HepG2 (cell line): Measurements from ENCODE around the gene HS3ST5. TPM values are rescaled to one million over a fixed set of nuclear protein-coding genes. Genes with fewer than 3 reads are reported as not detected.

ENCODE experiments used
- BCL6 ChIP-seq: IDR thresholded peaks from 2 replicates; pipeline ENCODE4 v1.6.1; 2016; ENCODE audit warnings: missing genetic modification reagents, missing compliant biosample characterization
- EEA1 ChIP-seq: sonication (generic); formaldehyde crosslinking; IDR thresholded peaks from 2 replicates; pipeline ENCODE4 v1.5.1; 2020; ENCODE audit warnings: mild to moderate bottlenecking, missing genetic modification reagents, borderline replicate concordance
- KMT2A ChIP-seq: sonication (generic); formaldehyde crosslinking; IDR thresholded peaks from 2 replicates; pipeline ENCODE4 v1.4.0; 2020; ENCODE audit warnings: missing genetic modification reagents
- POLR2G ChIP-seq: fragments of 200-400 bp; formaldehyde crosslinking; IDR thresholded peaks from 2 replicates; pipeline ENCODE4 v1.6.1; 2018; ENCODE audit warnings: mild to moderate bottlenecking, low read depth, low read length, moderate library complexity
- U2AF1 ChIP-seq: fragments of 200-400 bp; formaldehyde crosslinking; optimal IDR thresholded peaks from 2 replicates; pipeline ENCODE3; 2017; ENCODE audit warnings: mild to moderate bottlenecking, low read depth, low read length
- ZBED4 ChIP-seq: sonication (generic); formaldehyde crosslinking; IDR thresholded peaks from 2 replicates; pipeline ENCODE4 v1.4.0; 2020; ENCODE audit warnings: missing genetic modification reagents, borderline replicate concordance
- ZNF264 ChIP-seq: sonication (generic); formaldehyde crosslinking; IDR thresholded peaks from 2 replicates; pipeline ENCODE4 v1.4.0; 2020; ENCODE audit warnings: missing genetic modification reagents
- polyA plus RNA-seq, 8 experiments: library from polyadenylated mRNA; depleted of rRNA in 3 of 8; stranded (reverse) in 7 of 8; unstranded in 1 of 8; fragments of >200 nt; fragmentation: Illumina TruSeq in 4 of 8; extraction: Trizol in 4 of 8; gene quantifications; 2 replicates each; pipeline versions ENCODE4 v1.2.1 to v1.2.3, GENCODE V29; 2011 to 2016; ENCODE audit warnings: low read depth in 4 of 8, missing spikeins in 1 of 8, mixed read lengths in 1 of 8; ENCODE audit not compliant: insufficient read depth in 1 of 8
- total RNA-seq, 5 experiments: library from RNA; depleted of rRNA; stranded (reverse); fragments of >200 nt; fragmentation: Illumina TruSeq; extraction: Trizol; gene quantifications; 2 replicates each; pipeline ENCODE4 v1.2.3, GENCODE V29; 2016; ENCODE audit warnings: low read depth in 1 of 5
- TF ChIP-seq, protein P1 (sequence below), 2 experiments: fragments of 450-650 bp in 1 of 2; sonication (generic) in 1 of 2; formaldehyde crosslinking in 1 of 2; IDR thresholded peaks; 2 replicates each; pipeline versions ENCODE4 v1.6.1 to v1.8.0; 2016 to 2022; ENCODE audit warnings: antibody characterized with exemption in 1 of 2, mild to moderate bottlenecking in 1 of 2, missing genetic modification reagents in 1 of 2
- TF ChIP-seq, protein P2 (sequence below): sonication (generic); formaldehyde crosslinking; IDR thresholded peaks from 2 replicates; pipeline ENCODE4 v1.5.0; 2020; ENCODE audit warnings: mild to moderate bottlenecking, missing genetic modification reagents, borderline replicate concordance

The HS3ST5 gene
- total and polyA plus RNA-seq, 2 of the 13 experiments (the other 11 are each of a cell fraction or from before 2014, with no cell fraction given), result 1.1 to 1.6 TPM

DNA sequence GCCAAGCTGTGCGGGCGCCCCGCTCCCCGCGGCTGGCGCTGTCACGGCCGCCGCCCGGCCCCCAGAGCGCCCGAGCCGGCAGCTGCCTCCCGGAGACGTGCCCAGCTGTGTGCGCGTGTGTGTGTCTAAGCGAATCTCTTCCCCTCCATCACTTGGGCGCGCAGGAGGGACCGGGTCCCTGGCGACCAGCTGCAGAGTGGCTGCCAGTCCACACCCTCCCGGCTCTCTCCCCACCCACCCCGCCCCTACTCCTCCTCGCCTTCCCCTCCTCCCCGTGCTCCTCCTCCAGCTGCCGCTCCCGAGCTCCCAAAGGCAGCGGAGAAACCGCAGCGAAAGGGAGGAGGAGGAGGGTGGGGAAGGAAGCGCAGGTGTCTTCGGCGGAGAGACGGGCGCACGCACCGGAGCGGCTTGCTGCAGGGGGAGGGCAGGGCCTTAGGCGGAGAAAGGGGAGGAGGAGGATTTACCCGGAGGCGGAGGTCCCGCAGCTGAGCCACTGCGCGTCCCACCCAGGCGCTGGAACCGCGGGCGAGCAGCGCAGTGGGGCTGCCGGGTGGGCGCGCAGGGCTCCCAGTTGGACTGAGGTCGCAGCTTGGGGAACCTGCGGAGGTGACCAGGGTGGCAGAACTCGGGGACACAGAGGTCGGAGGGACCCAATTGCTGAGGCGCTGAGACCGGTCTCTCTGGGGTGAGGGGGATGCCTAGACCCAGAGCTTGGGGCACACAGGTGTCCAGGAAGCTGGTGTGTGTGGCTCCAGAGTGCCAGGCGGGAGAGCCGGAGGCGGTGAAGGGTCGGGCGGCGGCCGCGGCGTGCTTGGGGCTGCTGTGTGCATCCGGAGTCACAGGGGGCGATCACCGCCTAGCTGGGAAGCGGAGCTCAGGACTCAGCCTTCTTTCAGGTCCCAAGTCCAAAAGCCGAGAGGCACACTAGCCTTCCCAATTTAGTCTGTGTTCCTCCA, at the start of gene HS3ST5 (continued):
- TF ChIP-seq, protein P1, sequence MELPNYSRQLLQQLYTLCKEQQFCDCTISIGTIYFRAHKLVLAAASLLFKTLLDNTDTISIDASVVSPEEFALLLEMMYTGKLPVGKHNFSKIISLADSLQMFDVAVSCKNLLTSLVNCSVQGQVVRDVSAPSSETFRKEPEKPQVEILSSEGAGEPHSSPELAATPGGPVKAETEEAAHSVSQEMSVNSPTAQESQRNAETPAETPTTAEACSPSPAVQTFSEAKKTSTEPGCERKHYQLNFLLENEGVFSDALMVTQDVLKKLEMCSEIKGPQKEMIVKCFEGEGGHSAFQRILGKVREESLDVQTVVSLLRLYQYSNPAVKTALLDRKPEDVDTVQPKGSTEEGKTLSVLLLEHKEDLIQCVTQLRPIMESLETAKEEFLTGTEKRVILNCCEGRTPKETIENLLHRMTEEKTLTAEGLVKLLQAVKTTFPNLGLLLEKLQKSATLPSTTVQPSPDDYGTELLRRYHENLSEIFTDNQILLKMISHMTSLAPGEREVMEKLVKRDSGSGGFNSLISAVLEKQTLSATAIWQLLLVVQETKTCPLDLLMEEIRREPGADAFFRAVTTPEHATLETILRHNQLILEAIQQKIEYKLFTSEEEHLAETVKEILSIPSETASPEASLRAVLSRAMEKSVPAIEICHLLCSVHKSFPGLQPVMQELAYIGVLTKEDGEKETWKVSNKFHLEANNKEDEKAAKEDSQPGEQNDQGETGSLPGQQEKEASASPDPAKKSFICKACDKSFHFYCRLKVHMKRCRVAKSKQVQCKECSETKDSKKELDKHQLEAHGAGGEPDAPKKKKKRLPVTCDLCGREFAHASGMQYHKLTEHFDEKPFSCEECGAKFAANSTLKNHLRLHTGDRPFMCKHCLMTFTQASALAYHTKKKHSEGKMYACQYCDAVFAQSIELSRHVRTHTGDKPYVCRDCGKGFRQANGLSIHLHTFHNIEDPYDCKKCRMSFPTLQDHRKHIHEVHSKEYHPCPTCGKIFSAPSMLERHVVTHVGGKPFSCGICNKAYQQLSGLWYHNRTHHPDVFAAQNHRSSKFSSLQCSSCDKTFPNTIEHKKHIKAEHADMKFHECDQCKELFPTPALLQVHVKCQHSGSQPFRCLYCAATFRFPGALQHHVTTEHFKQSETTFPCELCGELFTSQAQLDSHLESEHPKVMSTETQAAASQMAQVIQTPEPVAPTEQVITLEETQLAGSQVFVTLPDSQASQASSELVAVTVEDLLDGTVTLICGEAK (IDR thresholded peaks at IDR 0.05), result no peak
- TF ChIP-seq, protein P1 (CRISPR knock-in tag; IDR thresholded peaks at IDR 0.05), result no peak; the same call in 1 of the 2 replicates
- TF ChIP-seq BCL6 (CRISPR knock-in tag) (no peak), POLR2G (0 out of 2 replicates have a peak, but pooled peaks have one; percentile 36), ZBED4 (CRISPR knock-in tag) (no peak), ZNF264 (CRISPR knock-in tag) (no peak), EEA1 (CRISPR knock-in tag) (no peak), KMT2A (peak; percentile 56; the same call in 1 of the 2 replicates), U2AF1 (no peak)
- TF ChIP-seq, protein P2, sequence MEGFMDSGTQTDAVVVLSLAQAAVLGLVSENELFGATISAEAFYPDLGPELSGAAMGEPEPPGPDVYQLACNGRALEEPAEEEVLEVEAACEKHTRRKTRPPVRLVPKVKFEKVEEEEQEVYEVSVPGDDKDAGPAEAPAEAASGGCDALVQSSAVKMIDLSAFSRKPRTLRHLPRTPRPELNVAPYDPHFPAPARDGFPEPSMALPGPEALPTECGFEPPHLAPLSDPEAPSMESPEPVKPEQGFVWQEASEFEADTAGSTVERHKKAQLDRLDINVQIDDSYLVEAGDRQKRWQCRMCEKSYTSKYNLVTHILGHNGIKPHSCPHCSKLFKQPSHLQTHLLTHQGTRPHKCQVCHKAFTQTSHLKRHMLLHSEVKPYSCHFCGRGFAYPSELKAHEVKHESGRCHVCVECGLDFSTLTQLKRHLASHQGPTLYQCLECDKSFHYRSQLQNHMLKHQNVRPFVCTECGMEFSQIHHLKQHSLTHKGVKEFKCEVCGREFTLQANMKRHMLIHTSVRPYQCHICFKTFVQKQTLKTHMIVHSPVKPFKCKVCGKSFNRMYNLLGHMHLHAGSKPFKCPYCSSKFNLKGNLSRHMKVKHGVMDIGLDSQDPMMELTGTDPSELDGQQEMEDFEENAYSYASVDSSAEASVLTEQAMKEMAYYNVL (CRISPR knock-in tag), result no peak; the same call in 1 of the 2 replicates
